Fibroblast of gingiva (primary cell): ENCODE measurements around the gene CFAP251.
"Not testable (repeated sequence)": the region's sequence is repeated elsewhere in the genome, so short reads cannot be mapped to it uniquely, and the experiment has no call there.

ENCODE experiments used
- DNase-seq: peaks from one replicate; pipeline ENCODE4 v3.0.0-alpha.2; 2011; ENCODE audit warnings: low read depth

Gene CFAP251

GRCh38 chr12:122029620-122030423, 111.4 kb downstream of the CFAP251 start:
- DNase-seq = no peak

- DNase-seq = no peak
Observed at GRCh38 chr12:122030424-122031035, 112.1 kb downstream of the CFAP251 start.

- no peak for DNase-seq
Observed at GRCh38 chr12:122031342-122032216, 113.2 kb downstream of the CFAP251 start.

GRCh38 chr12:122032580-122032979, 114.2 kb downstream of the CFAP251 start:
- DNase-seq = no peak

GRCh38 chr12:122035292-122035691, 116.9 kb downstream of the CFAP251 start:
- no peak for DNase-seq

GRCh38 chr12:122036153-122036552, 117.8 kb downstream of the CFAP251 start:
- no peak for DNase-seq

GRCh38 chr12:122040579-122041386, 122.4 kb downstream of the CFAP251 start:
- DNase-seq = no peak

- not testable (repeated sequence) for DNase-seq
Observed at GRCh38 chr12:122041458-122041857, 123.1 kb downstream of the CFAP251 start.

- DNase-seq = no peak
Observed at GRCh38 chr12:122042910-122043309, 124.5 kb downstream of the CFAP251 start.

- DNase-seq = no peak
Observed at GRCh38 chr12:122043476-122043875, 125.1 kb downstream of the CFAP251 start.

- no peak for DNase-seq
Observed at GRCh38 chr12:122045262-122045661, 126.9 kb downstream of the CFAP251 start.

- no peak for DNase-seq
Observed at GRCh38 chr12:122046145-122046544, 127.8 kb downstream of the CFAP251 start.

GRCh38 chr12:122048151-122048550, 129.8 kb downstream of the CFAP251 start:
- no peak for DNase-seq

- DNase-seq = no peak
Observed at GRCh38 chr12:122049827-122050226, 131.4 kb downstream of the CFAP251 start.

- DNase-seq = no peak
Observed at GRCh38 chr12:122050706-122051105, 132.3 kb downstream of the CFAP251 start.

GRCh38 chr12:122051231-122051876, 133.0 kb downstream of the CFAP251 start:
- peak; percentile 49 for DNase-seq

GRCh38 chr12:122052285-122052684, 133.9 kb downstream of the CFAP251 start:
- peak; percentile 48 for DNase-seq
